Measurements from ENCODE around the gene PLXNB2. TPM values are rescaled to one million over a fixed set of nuclear protein-coding genes. Genes with fewer than 3 reads are reported as not detected.
"Not testable (repeated sequence)": the region's sequence is repeated elsewhere in the genome, so short reads cannot be mapped to it uniquely, and the experiment has no call there.

The PLXNB2 gene
- total RNA-seq, 2 experiments from 2014 or later = 10.9 to 12.0 TPM

GRCh38 chr22:50334433-50334832 lies 27.0 kb upstream of the PLXNB2 start:
- CTCF ChIA-PET = interaction anchor here (1.0 kb wide), 1 partner anchor 59 kb away, joined by 3 read pairs; no protein-coding TSS in a partner anchor
- POLR2A ChIA-PET = not testable (repeated sequence)

- ChIA-PET CTCF (interaction anchor here (1.1 to 4.1 kb wide), 4 partner anchors 12 to 88 kb away, joined by 3 to 19 read pairs (median 10); partner anchors contain the start of gene HDAC10), POLR2A (interaction anchor here (0.7 kb wide), 1 partner anchor 426 kb away, joined by 7 read pairs; no protein-coding TSS in a partner anchor)
Observed at GRCh38 chr22:50329236-50329635, 21.8 kb upstream of the PLXNB2 start.

GRCh38 chr22:50327711-50328019 lies 20.2 kb upstream of the PLXNB2 start:
- POLR2A ChIA-PET = interaction anchor here (1.0 to 1.8 kb wide), 2 partner anchors 13 to 88 kb away, joined by 3 to 5 read pairs; no protein-coding TSS in a partner anchor
- CTCF ChIA-PET = interaction anchor here (0.6 to 4.1 kb wide), 7 partner anchors 20 to 87 kb away, joined by 3 to 19 read pairs (median 4); partner anchors contain the start of genes HDAC10, MAPK12 and PLXNB2

GRCh38 chr22:50326956-50327710 lies 19.7 kb upstream of the PLXNB2 start, which contains the start of gene DENND6B:
TSS of gene DENND6B (minus strand) at chr22:50327012. CDS start at chr22:50326988, 24 bp downstream.
- CTCF ChIA-PET = interaction anchor here (0.6 to 4.1 kb wide), 10 partner anchors 15 to 75 kb away, joined by 3 to 19 read pairs (median 4); partner anchors contain the start of genes HDAC10 and MAPK12
- POLR2A ChIA-PET = interaction anchor here (1.0 to 1.8 kb wide), 2 partner anchors 12 to 88 kb away, joined by 3 to 5 read pairs; no protein-coding TSS in a partner anchor

- ChIA-PET POLR2A (interaction anchor here (1.0 kb wide), 1 partner anchor 87 kb away, joined by 3 read pairs; no protein-coding TSS in a partner anchor), CTCF (interaction anchor here (0.6 to 4.1 kb wide), 10 partner anchors 11 to 75 kb away, joined by 3 to 19 read pairs (median 4); partner anchors contain the start of gene HDAC10)
Observed at GRCh38 chr22:50326225-50326955, 18.9 kb upstream of the PLXNB2 start.

- ChIA-PET CTCF (interaction anchor here (0.7 to 4.1 kb wide), 7 partner anchors 10 to 74 kb away, joined by 3 to 19 read pairs (median 6); partner anchors contain the start of gene HDAC10), POLR2A (no interaction called here)
Observed at GRCh38 chr22:50325444-50326224, 18.2 kb upstream of the PLXNB2 start.

GRCh38 chr22:50323900-50324299 lies 16.5 kb upstream of the PLXNB2 start:
- POLR2A ChIA-PET = no interaction called here

GRCh38 chr22:50322382-50323104 lies 15.1 kb upstream of the PLXNB2 start:
- POLR2A ChIA-PET = not testable (repeated sequence)
- CTCF ChIA-PET = interaction anchor here (0.6 to 2.2 kb wide), 3 partner anchors 18 to 80 kb away, joined by 3 to 11 read pairs (median 4); no protein-coding TSS in a partner anchor

More at GRCh38 chr22:50323900-50324299, 16.5 kb upstream of the PLXNB2 start:
- CTCF ChIA-PET = interaction anchor here (0.7 to 2.1 kb wide), 5 partner anchors 9 to 50 kb away, joined by 3 to 11 read pairs (median 6); no protein-coding TSS in a partner anchor

- ChIA-PET CTCF (interaction anchor here (2.1 to 2.2 kb wide), 2 partner anchors 45 to 69 kb away, joined by 7 to 11 read pairs; partner anchors contain the start of gene HDAC10), POLR2A (interaction anchor here (1.2 kb wide), 1 partner anchor 41 kb away, joined by 3 read pairs; no protein-coding TSS in a partner anchor)
Observed at GRCh38 chr22:50320671-50321325, 13.4 kb upstream of the PLXNB2 start.

GRCh38 chr22:50320116-50320515 lies 12.7 kb upstream of the PLXNB2 start:
- CTCF ChIA-PET = interaction anchor here (1.4 to 2.1 kb wide), 2 partner anchors 46 to 69 kb away, joined by 4 to 7 read pairs; partner anchors contain the start of gene HDAC10
- POLR2A ChIA-PET = no interaction called here

- ChIA-PET CTCF (interaction anchor here (1.4 to 2.1 kb wide), 2 partner anchors 45 to 68 kb away, joined by 4 to 7 read pairs; partner anchors contain the start of gene HDAC10), POLR2A (no interaction called here)
Observed at GRCh38 chr22:50319503-50319951, 12.1 kb upstream of the PLXNB2 start.

GRCh38 chr22:50318698-50319411 lies 11.4 kb upstream of the PLXNB2 start:
- CTCF ChIA-PET = interaction anchor here (1.4 kb wide), 1 partner anchor 45 kb away, joined by 4 read pairs; no protein-coding TSS in a partner anchor
- POLR2A ChIA-PET = interaction anchor here (0.6 kb wide), 2 partner anchors 23 to 321 kb away, joined by 3 read pairs; no protein-coding TSS in a partner anchor

- POLR2A ChIA-PET = interaction anchor here (0.6 kb wide), 1 partner anchor 321 kb away, joined by 3 read pairs; no protein-coding TSS in a partner anchor
- CTCF ChIA-PET = no interaction called here
Observed at GRCh38 chr22:50318356-50318697, 10.9 kb upstream of the PLXNB2 start.

- POLR2A ChIA-PET = no interaction called here
- CTCF ChIA-PET = no interaction called here
Observed at GRCh38 chr22:50317674-50318073, 10.2 kb upstream of the PLXNB2 start.

- POLR2A ChIA-PET = no interaction called here
- CTCF ChIA-PET = no interaction called here
Observed at GRCh38 chr22:50317178-50317577, 9.7 kb upstream of the PLXNB2 start.

Data from activated CD8-positive, alpha-beta memory T cell treated with anti-CD3 and anti-CD28 coated beads for 36 hours (primary cell).